Measurements from ENCODE around the gene EBF3.

EBF3 gene

GRCh38 chr10:129836253-129836652, 127.8 kb downstream of the EBF3 start:
- no peak for DNase-seq (ENCODE audit: low spot score)

GRCh38 chr10:129833994-129834739, 129.9 kb downstream of the EBF3 start:
- DNase-seq (ENCODE audit: low spot score): no peak

DNA sequence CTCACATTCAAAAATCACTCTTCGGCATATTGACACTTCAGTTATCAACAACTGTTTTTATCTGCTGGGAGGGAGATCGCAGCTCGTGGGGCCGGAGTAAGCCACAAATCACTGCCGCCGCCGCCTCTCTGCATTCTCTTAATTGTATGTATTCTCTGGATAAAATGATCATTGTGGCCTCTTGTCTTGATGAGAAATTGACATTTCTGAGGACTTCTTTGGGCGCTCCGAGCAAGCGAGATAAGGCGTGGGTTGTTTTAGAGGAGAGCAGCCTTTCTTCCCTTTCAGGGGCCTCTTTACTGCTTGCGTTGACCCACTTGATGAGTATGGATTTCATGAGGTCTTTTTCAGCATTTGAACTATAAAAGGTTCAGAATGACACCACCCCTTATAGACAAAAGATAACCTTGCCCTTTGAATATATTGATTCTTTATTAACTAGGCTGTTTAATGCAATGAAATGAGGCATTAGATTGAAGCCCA, 130.6 kb downstream of the EBF3 start:
- DNase-seq (ENCODE audit: low spot score): no peak

GRCh38 chr10:129832573-129833467, 131.3 kb downstream of the EBF3 start:
- no peak for DNase-seq (ENCODE audit: low spot score)

DNA sequence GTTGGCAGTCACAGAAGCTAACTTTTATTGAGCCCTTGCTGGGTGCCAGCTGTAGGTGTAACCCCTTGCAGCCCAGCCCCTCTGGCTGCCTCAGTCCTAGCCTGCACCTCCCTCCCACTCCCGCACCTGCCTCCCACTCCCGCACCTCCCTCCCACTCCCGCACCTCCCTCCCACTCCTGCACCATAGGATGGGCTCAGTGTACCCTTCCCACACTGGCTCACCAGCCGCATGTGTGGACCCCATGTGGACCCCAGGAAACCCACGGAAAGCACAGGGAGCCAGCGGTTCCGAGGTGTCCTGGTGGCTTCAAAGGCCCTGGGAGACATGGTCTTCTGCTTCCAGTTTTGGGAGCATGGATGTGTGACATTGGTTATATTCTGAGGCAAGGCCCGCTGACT, 132.9 kb downstream of the EBF3 start:
- no peak for DNase-seq (ENCODE audit: low spot score)

DNA sequence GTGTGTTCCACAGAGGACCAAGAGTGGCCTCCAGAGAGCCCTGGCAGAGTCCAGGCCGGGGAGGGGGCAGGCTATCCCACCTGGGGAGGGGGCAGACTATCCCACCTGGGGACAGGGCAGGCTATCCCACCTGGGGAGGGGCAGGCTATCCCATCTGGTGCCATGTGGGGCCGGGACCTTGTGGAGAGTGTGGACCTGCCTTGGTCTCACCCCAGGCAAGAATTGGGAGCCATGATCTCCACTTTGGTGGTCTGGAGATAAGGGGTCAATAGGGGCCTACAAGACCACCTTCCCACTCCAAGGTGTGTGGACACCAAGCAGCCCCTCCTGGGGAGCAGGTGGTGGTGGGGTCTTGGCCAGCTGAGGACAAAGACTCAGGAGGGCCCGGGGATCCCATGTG, 138.2 kb downstream of the EBF3 start:
- no peak for DNase-seq (ENCODE audit: low spot score)

- no peak for DNase-seq (ENCODE audit: low spot score)
Observed at GRCh38 chr10:129825221-129825620, 138.9 kb downstream of the EBF3 start.

DNA sequence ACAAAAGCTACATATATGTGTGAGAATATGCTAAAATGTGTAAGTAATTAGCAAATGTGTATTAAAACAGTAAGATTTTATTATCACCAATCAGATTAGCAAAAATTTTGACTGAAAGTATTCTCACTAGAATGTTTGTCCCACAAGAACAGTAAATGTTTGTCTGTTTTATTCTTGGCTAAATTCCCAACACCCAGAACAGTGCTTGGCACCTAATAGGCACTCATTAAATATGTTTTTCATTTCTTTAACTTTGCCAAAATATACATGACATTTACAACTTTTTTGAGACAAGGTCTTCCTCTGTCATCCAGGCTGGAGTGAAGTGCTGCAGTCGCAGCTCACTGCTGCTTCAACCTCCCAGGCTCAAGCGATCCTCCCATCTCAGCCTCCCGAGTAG, 143.6 kb downstream of the EBF3 start:
- no peak for DNase-seq (ENCODE audit: low spot score)

- DNase-seq (ENCODE audit: low spot score): no peak
Observed at GRCh38 chr10:129816656-129817045, 147.4 kb downstream of the EBF3 start.

- no peak for DNase-seq (ENCODE audit: low spot score)
Observed at GRCh38 chr10:129815898-129816655, 148.0 kb downstream of the EBF3 start.

DNA sequence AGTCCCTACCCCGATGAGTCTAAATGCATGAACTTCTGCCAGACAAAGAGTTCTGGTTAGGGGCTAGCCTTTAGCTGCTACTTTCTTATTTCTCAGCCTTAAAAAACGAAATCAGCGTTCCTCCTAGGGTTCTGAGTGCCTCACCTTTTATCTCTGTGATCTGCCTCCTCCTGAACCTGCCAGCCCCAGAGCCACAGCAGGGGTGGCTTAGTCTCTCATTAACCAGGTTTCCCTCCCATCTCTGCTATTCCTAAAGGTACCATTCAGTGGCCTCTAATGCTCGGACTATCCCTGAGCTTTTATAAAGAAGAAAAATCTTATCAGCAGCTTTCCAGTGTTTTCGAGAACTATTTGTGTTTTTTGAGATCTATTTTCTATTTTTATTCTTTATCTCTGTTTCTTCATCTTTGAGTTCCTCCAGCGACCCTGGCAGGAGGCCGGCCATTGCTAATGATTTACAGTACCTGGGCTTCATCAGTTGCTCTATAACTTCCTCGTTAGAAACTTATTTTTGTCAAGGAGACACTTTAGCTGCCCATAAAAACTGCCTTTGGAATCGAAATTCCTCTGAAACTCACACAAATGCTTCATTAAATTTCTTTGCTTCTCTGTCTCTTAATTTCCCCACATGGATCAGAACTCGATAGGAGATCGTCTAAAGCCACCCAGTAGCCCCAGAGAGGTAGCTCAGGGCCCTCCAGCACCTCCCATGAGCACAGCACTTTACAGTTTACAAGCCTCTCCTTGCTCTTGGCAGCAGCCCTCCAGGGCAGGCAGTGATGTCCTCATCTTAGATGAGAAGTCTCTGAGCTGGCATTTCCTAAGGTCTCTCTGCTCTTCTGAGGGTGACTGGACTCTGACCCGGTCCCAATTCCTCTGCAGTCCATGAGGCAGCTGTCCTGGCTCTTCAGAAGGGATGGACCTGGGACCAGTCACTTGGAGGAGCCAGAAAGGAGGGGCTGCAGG, 149.1 kb downstream of the EBF3 start:
- DNase-seq (ENCODE audit: low spot score): no peak

- no peak for DNase-seq (ENCODE audit: low spot score)
Observed at GRCh38 chr10:129812398-129812797, 151.7 kb downstream of the EBF3 start.

GRCh38 chr10:129811208-129811607, 152.9 kb downstream of the EBF3 start:
- DNase-seq (ENCODE audit: low spot score): no peak

DNA sequence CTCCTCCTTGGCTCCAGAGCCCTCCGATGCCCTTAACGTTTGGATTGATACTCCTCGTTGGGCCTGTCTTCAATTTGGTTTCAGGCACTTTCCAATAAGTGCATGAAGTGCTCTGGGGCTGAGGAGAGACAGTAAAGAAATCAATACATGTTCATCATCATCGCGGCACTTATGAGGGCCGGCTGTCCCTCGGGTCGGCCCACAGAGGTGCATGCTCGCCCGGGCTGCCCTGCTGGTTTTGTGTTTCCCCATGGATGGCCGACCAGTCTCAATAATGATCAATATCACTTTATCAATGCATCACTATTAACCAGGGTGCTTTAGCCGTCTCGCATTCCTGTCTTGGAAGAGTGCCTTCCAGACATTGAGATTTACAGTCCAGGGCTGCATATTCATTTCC, 154.2 kb downstream of the EBF3 start:
- DNase-seq (ENCODE audit: low spot score): no peak

- DNase-seq (ENCODE audit: low spot score): no peak
Observed at GRCh38 chr10:129809431-129809830, 154.6 kb downstream of the EBF3 start.

DNA sequence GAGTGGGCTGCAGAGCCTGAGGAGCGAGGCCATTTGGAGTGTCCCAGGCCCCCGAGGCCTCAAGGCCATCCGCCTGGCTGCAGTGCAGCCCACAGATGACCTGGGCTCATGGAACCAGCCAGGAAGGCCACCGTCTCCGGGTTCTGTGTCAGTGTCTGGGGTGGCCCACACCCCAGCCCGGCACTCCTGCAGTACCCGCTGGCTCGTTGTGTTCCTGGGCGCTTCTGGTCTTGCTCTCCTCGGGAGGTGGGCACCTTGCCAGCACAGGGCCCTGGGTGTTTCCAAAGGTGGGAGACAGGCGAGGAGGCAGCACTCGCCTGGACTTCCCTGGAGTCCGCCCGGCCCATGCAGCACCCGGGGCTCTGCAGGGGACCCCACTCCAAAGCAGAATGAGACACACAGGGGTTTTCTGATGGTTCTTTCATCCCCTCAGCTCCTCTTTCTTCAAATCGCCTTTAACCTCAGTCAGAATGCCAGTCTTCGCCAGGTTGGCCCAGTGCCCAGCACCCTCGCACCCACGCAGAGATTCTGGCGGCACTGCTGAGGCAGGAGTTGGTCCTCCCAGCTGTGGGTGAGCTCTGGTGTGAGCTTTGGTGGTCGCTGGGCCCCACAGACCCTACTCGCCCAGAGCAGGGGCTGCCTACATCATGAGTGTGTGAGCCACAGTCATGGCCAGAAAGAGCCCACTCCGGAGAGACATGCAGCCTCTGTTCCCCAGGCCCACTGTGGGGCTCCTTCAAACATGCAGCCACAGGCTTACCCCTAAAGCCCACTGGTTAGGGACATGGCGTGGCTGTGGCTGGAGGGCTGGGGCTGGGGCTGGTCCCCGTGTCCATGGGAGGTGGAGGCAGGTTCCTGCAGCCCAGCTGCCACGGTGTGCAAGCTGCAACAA, 155.7 kb downstream of the EBF3 start:
- no peak for DNase-seq (ENCODE audit: low spot score)

GRCh38 chr10:129807211-129807610, 156.9 kb downstream of the EBF3 start:
- no peak for DNase-seq (ENCODE audit: low spot score)

- DNase-seq (ENCODE audit: low spot score): no peak
Observed at GRCh38 chr10:129800796-129801340, 163.2 kb downstream of the EBF3 start.

GRCh38 chr10:129799942-129800341, 164.1 kb downstream of the EBF3 start:
- DNase-seq (ENCODE audit: low spot score): no peak

All from kidney capillary endothelial cell (primary cell).